Left renal pelvis (tissue), 4 donors: ENCODE data around the gene CCDC70. TPM values are rescaled to one million over a fixed set of nuclear protein-coding genes. Genes with fewer than 3 reads are reported as not detected.

Source experiments
- DNase-seq, 4 donors: peaks; one replicate each; pipeline ENCODE4 v3.0.0-alpha.2; 2013; ENCODE audit warnings: low read depth in 4 of 4, low spot score in 3 of 4
- polyA plus RNA-seq, 4 donors: library from polyadenylated mRNA; unstranded; fragments of 120-200 nt; gene quantifications; one replicate each; pipeline ENCODE4 v1.2.1, GENCODE V29; 2013; ENCODE audit not compliant: insufficient read length in 4 of 4

CCDC70 gene
- polyA plus RNA-seq, 4 donors = not detected

GRCh38 chr13:51828730-51829567 is 32.8 kb upstream of the CCDC70 start:
- no peak for DNase-seq

GRCh38 chr13:51829568-51829899 is 32.2 kb upstream of the CCDC70 start:
- DNase-seq = no peak

GRCh38 chr13:51831519-51831918 is 30.2 kb upstream of the CCDC70 start:
- DNase-seq = no peak

- DNase-seq = no peak
Measured at GRCh38 chr13:51832471-51833152, 29.2 kb upstream of the CCDC70 start.

GRCh38 chr13:51833980-51834379 is 27.8 kb upstream of the CCDC70 start:
- no peak for DNase-seq

GRCh38 chr13:51834581-51835171 is 27.1 kb upstream of the CCDC70 start:
- no peak for DNase-seq

- DNase-seq = no peak
Measured at GRCh38 chr13:51837016-51837415, 24.8 kb upstream of the CCDC70 start.

- DNase-seq = no peak
Measured at GRCh38 chr13:51838240-51838846, 23.4 kb upstream of the CCDC70 start.

GRCh38 chr13:51839711-51840540 is 21.8 kb upstream of the CCDC70 start:
- no peak for DNase-seq

- DNase-seq = no peak
Measured at GRCh38 chr13:51840917-51841316, 20.9 kb upstream of the CCDC70 start.

GRCh38 chr13:51841732-51842131 is 20.0 kb upstream of the CCDC70 start:
- DNase-seq = no peak

GRCh38 chr13:51843529-51843928 is 18.2 kb upstream of the CCDC70 start:
- no peak for DNase-seq

- peak in 3 of 4 donors; percentile 8 to 24 (median 24) for DNase-seq
Measured at GRCh38 chr13:51844862-51845573, 16.8 kb upstream of the CCDC70 start, which contains the start of gene TMEM272. Gene TMEM272, minus strand, starts transcription at chr13:51845177. Its CDS starts 6,647 bp downstream, at chr13:51838530.

- no peak for DNase-seq
Measured at GRCh38 chr13:51845574-51846318, 16.0 kb upstream of the CCDC70 start.

GRCh38 chr13:51846756-51847155 is 15.0 kb upstream of the CCDC70 start:
- no peak for DNase-seq

- no peak for DNase-seq
Measured at GRCh38 chr13:51848674-51849073, 13.1 kb upstream of the CCDC70 start.

- no peak for DNase-seq
Measured at GRCh38 chr13:51849145-51850101, 12.3 kb upstream of the CCDC70 start.
